ENCODE data around the gene CNTN4. TPM values are rescaled to one million over a fixed set of nuclear protein-coding genes. Genes with fewer than 3 reads are reported as not detected.

The CNTN4 gene
- total and polyA plus RNA-seq, 9 donors: 0.35 to 16.7 (median 3.0) TPM

- Histone ChIP-seq H3K27me3 (no peaks in the 10 kb centered on the region), H3K9me3 (no peaks in the 10 kb centered on the region), H3K36me3 (no peaks in the 10 kb centered on the region), H3K4me3 (no peak overlapping the region), H3K27ac (no peak overlapping the region), H3K4me1 (ENCODE audit: insufficient read depth) (no peaks in the 10 kb centered on the region)
- intact Hi-C loops (cut with DNase I): no loop called here
- DNase-seq: no peak
- WGBS, 3 donors: 14 to 28% (median 21%) methylated on average over 1 of the region's 1 CpG
- TF ChIP-seq EP300 (IDR thresholded peaks at IDR 0.05) (no peak), POLR2A (IDR thresholded peaks at IDR 0.05) (no peak)
- TF ChIP-seq, protein P1, sequence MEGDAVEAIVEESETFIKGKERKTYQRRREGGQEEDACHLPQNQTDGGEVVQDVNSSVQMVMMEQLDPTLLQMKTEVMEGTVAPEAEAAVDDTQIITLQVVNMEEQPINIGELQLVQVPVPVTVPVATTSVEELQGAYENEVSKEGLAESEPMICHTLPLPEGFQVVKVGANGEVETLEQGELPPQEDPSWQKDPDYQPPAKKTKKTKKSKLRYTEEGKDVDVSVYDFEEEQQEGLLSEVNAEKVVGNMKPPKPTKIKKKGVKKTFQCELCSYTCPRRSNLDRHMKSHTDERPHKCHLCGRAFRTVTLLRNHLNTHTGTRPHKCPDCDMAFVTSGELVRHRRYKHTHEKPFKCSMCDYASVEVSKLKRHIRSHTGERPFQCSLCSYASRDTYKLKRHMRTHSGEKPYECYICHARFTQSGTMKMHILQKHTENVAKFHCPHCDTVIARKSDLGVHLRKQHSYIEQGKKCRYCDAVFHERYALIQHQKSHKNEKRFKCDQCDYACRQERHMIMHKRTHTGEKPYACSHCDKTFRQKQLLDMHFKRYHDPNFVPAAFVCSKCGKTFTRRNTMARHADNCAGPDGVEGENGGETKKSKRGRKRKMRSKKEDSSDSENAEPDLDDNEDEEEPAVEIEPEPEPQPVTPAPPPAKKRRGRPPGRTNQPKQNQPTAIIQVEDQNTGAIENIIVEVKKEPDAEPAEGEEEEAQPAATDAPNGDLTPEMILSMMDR (IDR thresholded peaks at IDR 0.05): no peak
These were observed 524.8 kb downstream of the CNTN4 start for GRCh38 chr3:2623436-2623835.

GRCh38 chr3:2628117-2628516 lies 529.5 kb downstream of the CNTN4 start:
- H3K27ac ChIP-seq: no peak overlapping the region
- intact Hi-C loops (cut with DNase I): no loop called here
- no peak overlapping the region for H3K4me3 ChIP-seq
- no peak for DNase-seq
- H3K36me3 ChIP-seq: no peaks in the 10 kb centered on the region
- TF ChIP-seq EP300 (IDR thresholded peaks at IDR 0.05): no peak
- no peak for TF ChIP-seq POLR2A (IDR thresholded peaks at IDR 0.05)
- TF ChIP-seq, protein P1 (IDR thresholded peaks at IDR 0.05): no peak
- no peaks in the 10 kb centered on the region for H3K9me3 ChIP-seq
- no peaks in the 10 kb centered on the region for H3K27me3 ChIP-seq
- WGBS, 3 donors: 54 to 67% (median 59%) methylated on average over 6 of the region's 6 CpGs
- no peaks in the 10 kb centered on the region for H3K4me1 ChIP-seq (ENCODE audit: insufficient read depth)

GRCh38 chr3:2635511-2635910 lies 536.8 kb downstream of the CNTN4 start:
- Histone ChIP-seq H3K4me3 (no peak overlapping the region), H3K36me3 (no peaks in the 10 kb centered on the region), H3K27me3 (no peaks in the 10 kb centered on the region), H3K9me3 (no peaks in the 10 kb centered on the region), H3K27ac (no peak overlapping the region), H3K4me1 (ENCODE audit: insufficient read depth) (no peaks in the 10 kb centered on the region)
- DNase-seq: no peak
- TF ChIP-seq POLR2A (IDR thresholded peaks at IDR 0.05): no peak
- no peak for TF ChIP-seq EP300 (IDR thresholded peaks at IDR 0.05)
- TF ChIP-seq, protein P1 (IDR thresholded peaks at IDR 0.05): no peak
- WGBS, 3 donors: 81 to 86% (median 85%) methylated on average over 2 of the region's 2 CpGs
- intact Hi-C loops (cut with DNase I): no loop called here

- Histone ChIP-seq H3K4me3 (no peak overlapping the region), H3K36me3 (no peaks in the 10 kb centered on the region), H3K9me3 (no peaks in the 10 kb centered on the region), H3K27me3 (no peaks in the 10 kb centered on the region), H3K4me1 (ENCODE audit: insufficient read depth) (no peaks in the 10 kb centered on the region), H3K27ac (no peak overlapping the region)
- TF ChIP-seq POLR2A (IDR thresholded peaks at IDR 0.05): no peak
- TF ChIP-seq EP300 (IDR thresholded peaks at IDR 0.05): no peak
- TF ChIP-seq, protein P1 (IDR thresholded peaks at IDR 0.05): no peak
- 58 to 72% (median 72%) methylated on average over 3 of the region's 3 CpGs for WGBS, 3 donors
- intact Hi-C loops (cut with DNase I): no loop called here
- DNase-seq: no peak
These were observed 544.9 kb downstream of the CNTN4 start for GRCh38 chr3:2643606-2644005.

Measured in ovary (tissue), 9 donors.